ENCODE data around the gene BAZ2B.

BAZ2B gene

DNA sequence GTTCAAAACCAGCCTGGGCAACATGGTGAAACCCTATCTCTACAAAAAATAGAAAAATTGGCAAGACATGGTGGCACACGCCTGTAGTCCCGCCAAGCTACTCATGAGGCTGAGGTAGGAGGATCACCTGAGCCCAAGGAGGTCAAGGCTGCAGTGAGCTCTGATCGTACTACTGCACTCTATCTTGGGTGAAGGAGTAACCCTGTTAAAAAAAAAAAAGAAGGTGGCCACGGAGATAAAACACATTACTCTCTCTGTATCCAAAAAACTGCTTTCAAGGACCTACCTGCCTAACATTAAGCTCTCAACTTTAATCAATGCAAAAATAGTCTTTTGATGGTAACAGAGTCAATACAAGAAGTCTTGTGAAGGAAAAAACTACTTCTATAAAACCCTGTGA is 57.3 kb downstream of the BAZ2B start:
- ATAC-seq = no peak
- TF ChIP-seq ZFP30 (CRISPR knock-in tag; IDR thresholded peaks at IDR 0.05) = no peak
- TF ChIP-seq, protein P1, sequence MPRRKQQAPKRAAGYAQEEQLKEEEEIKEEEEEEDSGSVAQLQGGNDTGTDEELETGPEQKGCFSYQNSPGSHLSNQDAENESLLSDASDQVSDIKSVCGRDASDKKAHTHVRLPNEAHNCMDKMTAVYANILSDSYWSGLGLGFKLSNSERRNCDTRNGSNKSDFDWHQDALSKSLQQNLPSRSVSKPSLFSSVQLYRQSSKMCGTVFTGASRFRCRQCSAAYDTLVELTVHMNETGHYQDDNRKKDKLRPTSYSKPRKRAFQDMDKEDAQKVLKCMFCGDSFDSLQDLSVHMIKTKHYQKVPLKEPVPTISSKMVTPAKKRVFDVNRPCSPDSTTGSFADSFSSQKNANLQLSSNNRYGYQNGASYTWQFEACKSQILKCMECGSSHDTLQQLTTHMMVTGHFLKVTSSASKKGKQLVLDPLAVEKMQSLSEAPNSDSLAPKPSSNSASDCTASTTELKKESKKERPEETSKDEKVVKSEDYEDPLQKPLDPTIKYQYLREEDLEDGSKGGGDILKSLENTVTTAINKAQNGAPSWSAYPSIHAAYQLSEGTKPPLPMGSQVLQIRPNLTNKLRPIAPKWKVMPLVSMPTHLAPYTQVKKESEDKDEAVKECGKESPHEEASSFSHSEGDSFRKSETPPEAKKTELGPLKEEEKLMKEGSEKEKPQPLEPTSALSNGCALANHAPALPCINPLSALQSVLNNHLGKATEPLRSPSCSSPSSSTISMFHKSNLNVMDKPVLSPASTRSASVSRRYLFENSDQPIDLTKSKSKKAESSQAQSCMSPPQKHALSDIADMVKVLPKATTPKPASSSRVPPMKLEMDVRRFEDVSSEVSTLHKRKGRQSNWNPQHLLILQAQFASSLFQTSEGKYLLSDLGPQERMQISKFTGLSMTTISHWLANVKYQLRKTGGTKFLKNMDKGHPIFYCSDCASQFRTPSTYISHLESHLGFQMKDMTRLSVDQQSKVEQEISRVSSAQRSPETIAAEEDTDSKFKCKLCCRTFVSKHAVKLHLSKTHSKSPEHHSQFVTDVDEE (CRISPR knock-in tag; IDR thresholded peaks at IDR 0.05) = no peak
- no peak for TF ChIP-seq ZNF70 (CRISPR knock-in tag; IDR thresholded peaks at IDR 0.05)
- TF ChIP-seq SNAI2 (CRISPR knock-in tag; IDR thresholded peaks at IDR 0.05) = no peak
- TF ChIP-seq, protein P2, sequence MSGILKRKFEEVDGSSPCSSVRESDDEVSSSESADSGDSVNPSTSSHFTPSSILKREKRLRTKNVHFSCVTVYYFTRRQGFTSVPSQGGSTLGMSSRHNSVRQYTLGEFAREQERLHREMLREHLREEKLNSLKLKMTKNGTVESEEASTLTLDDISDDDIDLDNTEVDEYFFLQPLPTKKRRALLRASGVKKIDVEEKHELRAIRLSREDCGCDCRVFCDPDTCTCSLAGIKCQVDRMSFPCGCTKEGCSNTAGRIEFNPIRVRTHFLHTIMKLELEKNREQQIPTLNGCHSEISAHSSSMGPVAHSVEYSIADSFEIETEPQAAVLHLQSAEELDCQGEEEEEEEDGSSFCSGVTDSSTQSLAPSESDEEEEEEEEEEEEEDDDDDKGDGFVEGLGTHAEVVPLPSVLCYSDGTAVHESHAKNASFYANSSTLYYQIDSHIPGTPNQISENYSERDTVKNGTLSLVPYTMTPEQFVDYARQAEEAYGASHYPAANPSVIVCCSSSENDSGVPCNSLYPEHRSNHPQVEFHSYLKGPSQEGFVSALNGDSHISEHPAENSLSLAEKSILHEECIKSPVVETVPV (CRISPR knock-in tag; IDR thresholded peaks at IDR 0.05) = no peak
- TF ChIP-seq ARNTL (CRISPR knock-in tag; IDR thresholded peaks at IDR 0.05; ENCODE audit: borderline replicate concordance, low read depth) = no peak
- no peak for TF ChIP-seq CSDC2 (CRISPR knock-in tag; IDR thresholded peaks at IDR 0.05)
- TF ChIP-seq, protein P3, sequence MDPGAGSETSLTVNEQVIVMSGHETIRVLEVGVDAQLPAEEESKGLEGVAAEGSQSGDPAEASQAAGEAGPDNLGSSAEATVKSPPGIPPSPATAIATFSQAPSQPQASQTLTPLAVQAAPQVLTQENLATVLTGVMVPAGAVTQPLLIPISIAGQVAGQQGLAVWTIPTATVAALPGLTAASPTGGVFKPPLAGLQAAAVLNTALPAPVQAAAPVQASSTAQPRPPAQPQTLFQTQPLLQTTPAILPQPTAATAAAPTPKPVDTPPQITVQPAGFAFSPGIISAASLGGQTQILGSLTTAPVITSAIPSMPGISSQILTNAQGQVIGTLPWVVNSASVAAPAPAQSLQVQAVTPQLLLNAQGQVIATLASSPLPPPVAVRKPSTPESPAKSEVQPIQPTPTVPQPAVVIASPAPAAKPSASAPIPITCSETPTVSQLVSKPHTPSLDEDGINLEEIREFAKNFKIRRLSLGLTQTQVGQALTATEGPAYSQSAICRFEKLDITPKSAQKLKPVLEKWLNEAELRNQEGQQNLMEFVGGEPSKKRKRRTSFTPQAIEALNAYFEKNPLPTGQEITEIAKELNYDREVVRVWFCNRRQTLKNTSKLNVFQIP (CRISPR knock-in tag; IDR thresholded peaks at IDR 0.05; ENCODE audit: borderline replicate concordance, low read depth) = no peak

DNA sequence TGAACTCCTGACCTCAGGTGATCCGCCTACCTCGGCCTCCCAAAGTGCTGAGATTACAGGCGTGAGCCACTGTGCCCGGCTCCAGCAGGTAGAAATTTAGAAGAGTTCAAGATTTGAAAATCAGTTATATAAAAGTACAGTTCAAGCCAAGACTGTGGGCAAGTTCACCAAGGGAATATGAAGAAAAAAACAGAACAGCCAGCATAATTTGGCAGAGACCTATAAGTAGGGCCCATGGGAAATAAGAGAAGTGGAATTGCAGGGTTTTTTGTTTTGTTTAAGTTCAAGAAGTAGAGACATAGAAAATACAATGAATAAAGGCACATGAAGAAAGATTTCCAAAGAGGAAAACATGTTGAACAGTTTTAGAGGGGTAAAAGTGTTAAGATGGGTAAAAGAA is 57.9 kb downstream of the BAZ2B start:
- ATAC-seq = no peak

DNA sequence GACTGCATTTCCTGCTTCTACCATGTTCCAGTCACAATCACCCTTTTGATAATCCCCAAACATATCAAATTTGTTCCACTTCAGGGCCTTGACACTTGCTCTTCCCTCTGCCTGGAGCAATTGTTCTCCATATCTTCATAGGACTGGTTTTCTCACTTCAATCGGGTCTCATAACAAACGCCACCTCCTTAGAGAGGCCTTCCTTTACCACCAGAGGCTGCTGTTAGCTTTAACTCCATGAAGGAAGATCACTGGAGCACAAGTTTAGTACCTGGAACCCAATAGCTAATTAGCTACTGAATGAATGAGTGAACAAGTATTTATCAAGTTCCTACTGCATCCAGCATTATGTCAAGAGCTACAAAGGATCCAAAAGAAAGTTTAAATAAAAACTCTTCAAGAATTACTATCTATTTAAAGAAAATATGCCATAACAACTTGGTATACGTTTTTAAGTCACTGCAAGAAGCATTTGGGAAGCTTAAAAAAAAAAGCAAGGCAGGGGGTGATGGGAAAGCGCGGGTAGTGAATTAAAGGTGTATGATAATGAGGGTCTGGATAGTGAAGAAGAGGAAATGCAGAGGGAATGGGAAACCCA is 58.8 kb downstream of the BAZ2B start:
- ATAC-seq = no peak; the same call in 2 of the 3 replicates
- no peak for TF ChIP-seq ZFP3 (CRISPR knock-in tag; IDR thresholded peaks at IDR 0.05)
- TF ChIP-seq TCF4 (CRISPR knock-in tag; IDR thresholded peaks at IDR 0.05; ENCODE audit: borderline replicate concordance) = no peak
- no peak for TF ChIP-seq RARB (CRISPR knock-in tag; IDR thresholded peaks at IDR 0.05)
- no peak for TF ChIP-seq ZNF70 (CRISPR knock-in tag; IDR thresholded peaks at IDR 0.05)
- TF ChIP-seq, protein P4, sequence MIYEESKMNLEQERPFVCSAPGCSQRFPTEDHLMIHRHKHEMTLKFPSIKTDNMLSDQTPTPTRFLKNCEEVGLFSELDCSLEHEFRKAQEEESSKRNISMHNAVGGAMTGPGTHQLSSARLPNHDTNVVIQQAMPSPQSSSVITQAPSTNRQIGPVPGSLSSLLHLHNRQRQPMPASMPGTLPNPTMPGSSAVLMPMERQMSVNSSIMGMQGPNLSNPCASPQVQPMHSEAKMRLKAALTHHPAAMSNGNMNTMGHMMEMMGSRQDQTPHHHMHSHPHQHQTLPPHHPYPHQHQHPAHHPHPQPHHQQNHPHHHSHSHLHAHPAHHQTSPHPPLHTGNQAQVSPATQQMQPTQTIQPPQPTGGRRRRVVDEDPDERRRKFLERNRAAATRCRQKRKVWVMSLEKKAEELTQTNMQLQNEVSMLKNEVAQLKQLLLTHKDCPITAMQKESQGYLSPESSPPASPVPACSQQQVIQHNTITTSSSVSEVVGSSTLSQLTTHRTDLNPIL (CRISPR knock-in tag; IDR thresholded peaks at IDR 0.05; ENCODE audit: low read depth) = no peak
- TF ChIP-seq ZC3H10 (CRISPR knock-in tag; IDR thresholded peaks at IDR 0.05) = no peak
- TF ChIP-seq ESRRG (CRISPR knock-in tag; IDR thresholded peaks at IDR 0.05) = no peak
- no peak for TF ChIP-seq CSDC2 (CRISPR knock-in tag; IDR thresholded peaks at IDR 0.05)
- no peak for TF ChIP-seq ARNTL (CRISPR knock-in tag; IDR thresholded peaks at IDR 0.05; ENCODE audit: borderline replicate concordance, low read depth)
- no peak for TF ChIP-seq PPARA (CRISPR knock-in tag; IDR thresholded peaks at IDR 0.05; ENCODE audit: borderline replicate concordance)
- TF ChIP-seq ISL1 (CRISPR knock-in tag; IDR thresholded peaks at IDR 0.05) = no peak

More for the DNA sequence above, 57.9 kb downstream of the BAZ2B start:
- TF ChIP-seq, protein P1 (CRISPR knock-in tag; IDR thresholded peaks at IDR 0.05) = no peak
- no peak for TF ChIP-seq ARNTL (CRISPR knock-in tag; IDR thresholded peaks at IDR 0.05; ENCODE audit: borderline replicate concordance, low read depth)
- TF ChIP-seq, protein P3 (CRISPR knock-in tag; IDR thresholded peaks at IDR 0.05; ENCODE audit: borderline replicate concordance, low read depth) = no peak
- no peak for TF ChIP-seq OSR1 (CRISPR knock-in tag; IDR thresholded peaks at IDR 0.05)
- no peak for TF ChIP-seq TOX (CRISPR knock-in tag; IDR thresholded peaks at IDR 0.05; ENCODE audit: borderline replicate concordance)
- TF ChIP-seq, protein P2 (CRISPR knock-in tag; IDR thresholded peaks at IDR 0.05) = no peak
- no peak for TF ChIP-seq RARB (CRISPR knock-in tag; IDR thresholded peaks at IDR 0.05)
- TF ChIP-seq ZNF565 (CRISPR knock-in tag; conservative IDR thresholded peaks at IDR 0.05; ENCODE audit: low read depth) = no peak

Data from SK-N-SH treated with all-trans-retinoic acid at 6 μM for 48 hours (cell line).